Thymus (tissue), 11 donors: ENCODE results near the gene PACRG. TPM values are rescaled to one million over a fixed set of nuclear protein-coding genes. Genes with fewer than 3 reads are reported as not detected.
"Not testable (repeated sequence)": the region's sequence is repeated elsewhere in the genome, so short reads cannot be mapped to it uniquely, and the experiment has no call there.

Source experiments
- DNase-seq, 9 donors: peaks; one replicate each; pipeline ENCODE4 v3.0.0-alpha.2; 2013; ENCODE audit warnings: low spot score in 9 of 9, low read depth in 6 of 9, missing footprints in 1 of 9
- H3K27ac ChIP-seq, 2 donors: one replicate each; pipeline ENCODE4 v1.5.1; 2013; ENCODE audit warnings: control low read depth in 1 of 2, low read depth in 1 of 2, low read length in 1 of 2, mild to moderate bottlenecking in 1 of 2, moderate library complexity in 1 of 2
- H3K27me3 ChIP-seq, 2 donors: one replicate each; pipeline ENCODE4 v1.5.1; 2013; ENCODE audit warnings: low read length in 1 of 2; ENCODE audit not compliant: control insufficient read depth in 2 of 2, insufficient read depth in 1 of 2
- H3K36me3 ChIP-seq, 2 donors: one replicate each; pipeline ENCODE4 v1.5.1; 2013; ENCODE audit warnings: low read length in 1 of 2, mild to moderate bottlenecking in 1 of 2, moderate library complexity in 1 of 2; ENCODE audit not compliant: control insufficient read depth in 2 of 2, insufficient read depth in 2 of 2
- H3K4me1 ChIP-seq, 2 donors: one replicate each; pipeline ENCODE4 v1.5.1; 2013; ENCODE audit warnings: low read length in 2 of 2; ENCODE audit not compliant: control insufficient read depth in 2 of 2, insufficient read depth in 2 of 2
- H3K4me3 ChIP-seq, 2 donors: one replicate each; pipeline ENCODE4 v1.5.1; 2013; ENCODE audit warnings: low read length in 2 of 2, control low read depth in 1 of 2, mild to moderate bottlenecking in 1 of 2
- H3K9me3 ChIP-seq, 2 donors: one replicate each; pipeline ENCODE4 v1.5.1; 2013; ENCODE audit warnings: low read length in 1 of 2, mild to moderate bottlenecking in 1 of 2; ENCODE audit not compliant: control insufficient read depth in 2 of 2, insufficient read depth in 1 of 2
- WGBS: extraction: QIAGEN DNeasy Blood & Tissue Kit; methylation state at CpG from one replicate; pipeline ENCODE4 v1.1.7; 2013; 5-methylcytosine and 5-hydroxymethylcytosine counted together
- polyA plus RNA-seq: library from polyadenylated mRNA; stranded (reverse); fragments of 200-250 nt; gene quantifications from one replicate; pipeline ENCODE4 v1.2.3, GENCODE V29; 2013
- total RNA-seq: library from RNA; stranded (reverse); fragments of 120-200 nt; gene quantifications from one replicate; pipeline ENCODE4 v1.2.4, GENCODE V29; 2013
- donor health status: healthy.

The PACRG gene
- total and polyA plus RNA-seq, 2 donors: 0.42 to 0.62 TPM

DNA sequence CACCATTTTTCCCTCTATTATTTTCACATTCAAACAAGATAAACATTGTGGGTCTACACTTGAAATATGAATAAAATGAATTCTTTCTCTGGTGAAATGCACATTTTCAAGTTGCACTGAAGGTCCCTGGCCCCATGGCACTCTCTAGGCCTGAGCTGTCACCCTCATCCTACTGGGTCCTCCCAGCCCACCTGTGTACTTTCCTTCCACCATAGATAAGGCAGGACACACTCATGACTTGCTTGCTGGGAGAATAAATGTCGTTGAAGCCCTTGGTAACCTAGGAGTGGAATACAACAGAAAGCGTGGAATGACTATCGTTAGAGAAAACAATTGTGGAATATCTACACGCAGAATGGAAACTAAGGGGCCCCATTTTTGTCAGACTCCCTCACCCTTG lies 585.8 kb downstream of the PACRG start:
- Histone ChIP-seq H3K36me3 (no peaks in the 10 kb centered on the region), H3K9me3 (no peaks in the 10 kb centered on the region), H3K27me3 (peaks cover 0 to 5% of the 10 kb centered on the region in 2 donors), H3K27ac (no peak overlapping the region), H3K4me3 (no peak overlapping the region), H3K4me1 (no peaks in the 10 kb centered on the region)
- whole genome bisulfite sequencing: 96% methylated on average over 4 of the region's 4 CpGs
- no peak for DNase-seq

GRCh38 chr6:163313981-163314380 lies 586.2 kb downstream of the PACRG start:
- H3K36me3 ChIP-seq: no peaks in the 10 kb centered on the region
- H3K4me1 ChIP-seq: no peaks in the 10 kb centered on the region
- WGBS: 96% methylated on average over 5 of the region's 5 CpGs
- no peak overlapping the region for H3K27ac ChIP-seq
- H3K9me3 ChIP-seq: no peaks in the 10 kb centered on the region
- no peak overlapping the region for H3K4me3 ChIP-seq
- DNase-seq: no peak
- peaks cover 0 to 5% of the 10 kb centered on the region in 2 donors for H3K27me3 ChIP-seq

- WGBS: 95% methylated on average over 11 of the region's 11 CpGs
- Histone ChIP-seq H3K36me3 (no peaks in the 10 kb centered on the region), H3K4me3 (no peak overlapping the region), H3K4me1 (no peaks in the 10 kb centered on the region), H3K27me3 (peaks cover 0 to 5% of the 10 kb centered on the region in 2 donors), H3K27ac (no peak overlapping the region), H3K9me3 (no peaks in the 10 kb centered on the region)
- no peak for DNase-seq
Observed at GRCh38 chr6:163314791-163315470, 587.2 kb downstream of the PACRG start.

- DNase-seq: not testable (repeated sequence)
Observed at GRCh38 chr6:163316866-163317495, 589.2 kb downstream of the PACRG start.

GRCh38 chr6:163318071-163318786 lies 590.5 kb downstream of the PACRG start:
- Histone ChIP-seq H3K4me3 (no peak overlapping the region), H3K9me3 (no peaks in the 10 kb centered on the region), H3K27me3 (no peaks in the 10 kb centered on the region), H3K36me3 (no peaks in the 10 kb centered on the region), H3K27ac (no peak overlapping the region), H3K4me1 (no peaks in the 10 kb centered on the region)
- DNase-seq: no peak
- WGBS: 91% methylated on average over 13 of the region's 13 CpGs

More at GRCh38 chr6:163316866-163317495, 589.2 kb downstream of the PACRG start:
- H3K27me3 ChIP-seq, H3K4me3 ChIP-seq, H3K27ac ChIP-seq, H3K4me1 ChIP-seq, H3K9me3 ChIP-seq, H3K36me3 ChIP-seq: not testable (repeated sequence)
- WGBS: 96% methylated on average over 12 of the region's 12 CpGs

DNA sequence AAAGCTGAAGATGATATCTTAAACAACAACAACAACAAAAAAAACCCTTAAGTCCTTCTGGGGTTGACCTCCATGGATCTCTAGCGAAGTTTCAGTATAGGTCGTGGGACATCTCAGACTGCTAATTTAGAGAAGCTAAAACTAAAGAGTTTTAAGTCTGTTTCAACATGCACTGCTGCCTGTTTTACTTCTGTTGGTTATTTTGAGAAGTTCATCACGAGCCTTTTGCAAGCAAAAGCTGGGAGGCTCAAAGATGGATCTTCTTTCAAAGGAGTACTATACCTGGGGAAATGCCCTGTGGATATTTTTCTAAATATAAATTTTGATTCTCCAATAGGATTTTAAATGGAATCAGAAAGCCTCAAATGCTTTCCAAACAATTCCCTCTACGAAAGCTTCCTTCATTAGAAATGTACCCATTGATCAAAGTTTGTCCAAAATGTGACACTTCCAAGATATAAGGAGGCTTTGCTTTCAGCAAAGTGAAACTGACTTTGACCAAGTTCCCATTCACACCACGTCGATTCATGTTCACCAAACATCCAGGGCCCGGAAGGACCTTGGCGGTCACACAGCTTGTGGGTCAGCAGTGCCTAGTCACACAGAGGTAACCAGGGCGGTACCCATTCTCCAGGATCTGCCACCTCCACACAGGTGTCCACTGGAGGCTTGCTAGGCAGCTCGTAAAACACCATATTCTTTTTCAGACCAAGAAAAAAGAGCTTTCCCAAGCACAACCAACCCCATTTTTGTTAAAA lies 592.0 kb downstream of the PACRG start:
- Histone ChIP-seq H3K9me3 (no peaks in the 10 kb centered on the region), H3K4me1 (no peaks in the 10 kb centered on the region), H3K27me3 (no peaks in the 10 kb centered on the region), H3K4me3 (no peak overlapping the region), H3K27ac (no peak overlapping the region), H3K36me3 (no peaks in the 10 kb centered on the region)
- WGBS: 94% methylated on average over 10 of the region's 10 CpGs
- no peak for DNase-seq

DNA sequence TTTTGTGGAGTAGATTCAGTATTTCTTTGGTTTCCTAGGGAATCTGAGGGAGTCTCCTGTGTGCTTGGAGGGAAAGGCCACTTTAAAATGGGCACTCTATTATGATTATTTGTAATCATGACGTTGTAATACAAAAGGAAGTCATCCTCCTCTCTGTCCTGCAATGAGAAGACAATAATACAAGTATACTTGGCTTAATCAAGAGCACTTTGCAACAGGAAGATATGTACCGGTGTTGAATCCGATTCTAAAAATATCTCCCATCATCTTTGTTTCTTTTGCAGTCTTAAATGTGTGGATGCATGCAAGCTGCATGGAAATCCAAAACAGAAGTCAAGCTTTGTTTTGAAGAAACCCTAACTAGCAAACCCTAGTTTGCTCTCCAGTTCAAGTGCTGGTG lies 592.6 kb downstream of the PACRG start:
- Histone ChIP-seq H3K9me3 (no peaks in the 10 kb centered on the region), H3K4me3 (no peak overlapping the region), H3K4me1 (no peaks in the 10 kb centered on the region), H3K36me3 (no peaks in the 10 kb centered on the region), H3K27me3 (peaks cover 0 to 3% of the 10 kb centered on the region in 2 donors), H3K27ac (no peak overlapping the region)
- DNase-seq: no peak
- 90% methylated on average over 3 of the region's 3 CpGs for WGBS

DNA sequence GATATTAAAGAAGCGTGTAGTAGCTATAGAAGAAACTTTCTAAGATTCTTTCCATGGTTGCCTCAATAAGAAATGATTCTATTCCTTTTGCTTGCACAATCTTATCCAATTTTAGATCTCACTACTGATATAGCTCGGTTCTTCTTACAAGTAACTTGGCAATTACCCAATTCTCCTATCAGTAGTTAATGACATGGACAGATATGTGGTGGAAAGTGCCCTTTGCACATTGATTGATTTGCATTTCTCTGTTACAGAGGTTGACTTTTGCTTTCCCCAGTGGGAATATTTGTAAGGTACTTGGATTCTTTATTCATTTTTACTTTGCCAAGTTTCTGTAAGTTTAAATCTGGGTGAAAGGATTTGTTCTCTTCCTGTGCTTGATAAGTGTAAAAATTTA lies 593.0 kb downstream of the PACRG start:
- peaks cover 0 to 3% of the 10 kb centered on the region in 2 donors for H3K27me3 ChIP-seq
- no peak overlapping the region for H3K4me3 ChIP-seq
- no peak overlapping the region for H3K27ac ChIP-seq
- DNase-seq: no peak
- no peaks in the 10 kb centered on the region for H3K4me1 ChIP-seq
- H3K36me3 ChIP-seq: no peaks in the 10 kb centered on the region
- 79% methylated on average over 2 of the region's 2 CpGs for WGBS
- H3K9me3 ChIP-seq: no peaks in the 10 kb centered on the region

DNA sequence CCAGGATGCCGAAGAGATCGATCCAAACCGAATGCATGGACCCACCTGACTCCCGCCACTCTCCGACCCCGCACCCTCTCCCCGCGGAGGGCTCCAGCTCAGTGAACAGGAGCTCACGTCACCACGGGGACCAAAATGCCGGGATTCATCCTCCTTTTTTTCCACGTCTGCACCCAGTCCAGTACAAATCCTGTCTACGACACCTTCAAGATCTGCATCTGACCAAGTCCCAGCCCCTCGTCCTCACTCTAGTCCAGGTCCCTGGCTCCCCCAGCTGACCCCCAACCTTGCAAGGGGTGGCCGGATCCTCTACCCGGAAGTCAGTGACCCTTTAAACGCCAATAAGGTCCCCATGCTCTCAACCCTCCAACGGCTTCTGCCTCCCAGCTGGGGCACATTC lies 593.9 kb downstream of the PACRG start:
- Histone ChIP-seq H3K4me1 (no peaks in the 10 kb centered on the region), H3K27me3 (peaks cover 0 to 3% of the 10 kb centered on the region in 2 donors), H3K4me3 (no peak overlapping the region), H3K36me3 (no peaks in the 10 kb centered on the region), H3K27ac (no peak overlapping the region), H3K9me3 (no peaks in the 10 kb centered on the region)
- no peak for DNase-seq
- WGBS: 81% methylated on average over 18 of the region's 18 CpGs
